ENCODE results near the gene ARL14EP. TPM values are rescaled to one million over a fixed set of nuclear protein-coding genes. Genes with fewer than 3 reads are reported as not detected.
A peak's percentile ranks its signal among the peaks of the same experiment; 100 is the strongest.

Gene ARL14EP
- total and polyA plus RNA-seq, 2 of the 8 experiments (the other 6 are each of a cell fraction or from before 2014, with no cell fraction given): 14.3 to 29.6 TPM

DNA sequence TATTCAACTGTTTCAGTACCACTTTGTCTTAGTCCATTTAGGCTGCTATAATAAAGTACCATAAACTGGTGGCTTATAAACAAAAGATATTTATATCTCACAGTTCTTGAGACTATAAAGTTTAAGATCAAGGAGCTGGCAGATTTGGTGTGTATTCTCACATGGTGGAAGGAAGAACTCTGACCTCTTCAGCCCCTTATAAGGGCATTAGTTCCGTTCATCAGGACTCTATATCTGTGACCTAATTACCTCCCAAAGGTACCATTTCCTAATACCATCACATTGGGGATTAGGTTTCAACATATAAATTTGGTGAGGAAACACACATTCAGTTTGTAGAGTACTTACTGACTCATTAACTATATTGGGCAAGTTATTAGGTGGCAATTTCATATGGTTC is 10.7 kb upstream of the ARL14EP start:
- 75% methylated on average over 1 of the region's 1 CpG; no CpG with 5 or more reads in 1 of the 2 experiments for WGBS, 2 experiments (ENCODE audit: extremely low coverage in 1 of 2, insufficient coverage in 1 of 2, insufficient read length in 1 of 2, insufficient replicate concordance in 2 of 2, low coverage in 1 of 2, low lambda C conversion rate in 2 of 2, missing lambda C conversion rate in 1 of 2)
- Histone ChIP-seq H2AK5ac (ENCODE audit: low read depth, low read length) (no peak overlapping the region), H2AFZ (ENCODE audit: low read length) (no peak overlapping the region), H2BK120ac (replicated peaks; ENCODE audit: low read depth, low read length) (no peak overlapping the region), H3K18ac (ENCODE audit: extremely low read depth, low read length) (no peak overlapping the region), H2BK5ac (ENCODE audit: low read depth, low read length) (no peak overlapping the region), H3K23ac (ENCODE audit: insufficient read length) (no peak overlapping the region), H3K9ac (replicated peaks in 1 of 4; ENCODE audit: extremely low read depth in 1 of 4, low read depth in 3 of 4, low read length in 3 of 4) (no peak overlapping the region), H3K79me1 (ENCODE audit: low read depth, low read length) (no peaks in the 10 kb centered on the region), H3K9me3 (ENCODE audit: insufficient read depth in 2 of 2, low read depth in 1 of 2, low read length in 1 of 2) (peaks cover 0 to 3% of the 10 kb centered on the region in 2 experiments; a peak in 1 of 4 replicates), H4K91ac (replicated peaks; ENCODE audit: insufficient read length, low read length) (no peak overlapping the region), H3K14ac (ENCODE audit: insufficient read length) (no peak overlapping the region), H2BK12ac (ENCODE audit: low read depth, low read length) (no peak overlapping the region), H3K56ac (replicated peaks; ENCODE audit: insufficient read length, low read depth, low read length) (no peak overlapping the region), H4K8ac (ENCODE audit: extremely low read depth, insufficient read depth, low read length) (no peak overlapping the region), H3K27ac (ENCODE audit: low read depth, low read length) (no peak overlapping the region), H3K36me3 (ENCODE audit: control insufficient read depth in 2 of 4, insufficient read depth in 4 of 4, low read length in 3 of 4) (no peaks in the 10 kb centered on the region), H3K4me1 (replicated peaks in 1 of 4; ENCODE audit: control insufficient read depth in 3 of 4, insufficient read depth in 4 of 4, low read length in 3 of 4) (no peaks in the 10 kb centered on the region), H3K4me3 (ENCODE audit: extremely low read depth in 1 of 4, insufficient read depth in 2 of 4, low read depth in 3 of 4, low read length in 4 of 4) (no peak overlapping the region), H3K79me2 (ENCODE audit: control insufficient read depth in 1 of 2, insufficient read depth in 2 of 2, low read length in 2 of 2) (no peaks in the 10 kb centered on the region), H2BK20ac (ENCODE audit: low read length) (no peak overlapping the region), H3K27me3 (replicated peaks in 1 of 4; ENCODE audit: control insufficient read depth in 3 of 4, extremely low read depth in 1 of 4, insufficient read depth in 3 of 4, low read length in 3 of 4) (no peaks in the 10 kb centered on the region), H4K5ac (ENCODE audit: insufficient read length, low read depth, low read length) (no peak overlapping the region), H3K23me2 (ENCODE audit: low read depth, low read length) (no peaks in the 10 kb centered on the region), H2BK15ac (ENCODE audit: low read length) (no peak overlapping the region), H3K4me2 (ENCODE audit: insufficient read depth in 1 of 2, low read depth in 2 of 2, low read length in 2 of 2) (no peak overlapping the region), H4K20me1 (replicated peaks in 1 of 2; ENCODE audit: control insufficient read depth in 1 of 2, insufficient read depth in 2 of 2, low read length in 2 of 2) (no peaks in the 10 kb centered on the region), H3K4ac (replicated peaks; ENCODE audit: insufficient read length, low read depth, low read length) (no peak overlapping the region)
- ChIA-PET CTCF (ENCODE audit: partially characterized antibody) (no interaction called here), POLR2A (ENCODE audit: partially characterized antibody) (no interaction called here)
- TF ChIP-seq SRF (IDR thresholded peaks at IDR 0.05; ENCODE audit: low read depth, low read length) (0 out of 2 replicates have a peak, but pooled peaks have one; percentile 27), RAD21 (IDR thresholded peaks at IDR 0.05 in 1 of 2, conservative IDR thresholded peaks at IDR 0.05 in 1 of 2; ENCODE audit: low read depth in 2 of 2, low read length in 2 of 2) (no peak), RXRA (IDR thresholded peaks at IDR 0.05; ENCODE audit: insufficient read depth, low read depth, low read length) (no peak), KDM5A (IDR thresholded peaks at IDR 0.05; ENCODE audit: low read length) (no peak), GABPA (IDR thresholded peaks at IDR 0.05; ENCODE audit: borderline replicate concordance, insufficient read depth, low read length) (no peak), BACH1 (IDR thresholded peaks at IDR 0.05; ENCODE audit: low read length) (no peak)
- FAIRE-seq (no peak), DNase-seq (ENCODE audit: low read depth in 1 of 2, low spot score in 2 of 2) (no peak)

Measured in H1 (cell line).